Caco-2 (cell line): ENCODE measurements around the gene PACS2. TPM values are rescaled to one million over a fixed set of nuclear protein-coding genes. Genes with fewer than 3 reads are reported as not detected.

Source experiments
- BruUV-seq: library from RNA; stranded (reverse); fragments of 400-500 nt; replicated peaks from 2 replicates; lab custom pipeline; 2021; lab: Mats Ljungman, UMichigan
- CTCF ChIA-PET: fragments of 300-600 bp; sonication (Branson Sonifier 250); formaldehyde crosslinking; loops from one replicate; lab custom pipeline; 2022; ENCODE audit warnings: antibody characterized with exemption; lab: Charles Lee
- POLR2A ChIA-PET: fragments of 300-600 bp; sonication (Branson Sonifier 250); formaldehyde crosslinking; loops from one replicate; lab custom pipeline; 2022; ENCODE audit warnings: antibody characterized with exemption; lab: Charles Lee
- DNase-seq, 2 experiments: peaks; one replicate each; pipeline versions ENCODE4 v3.0.0 to v3.0.0-alpha.2; 2020 to 2022
- H3K27me3 ChIP-seq: replicated peaks from 2 replicates; pipeline ENCODE4 v1.6.0; 2011; ENCODE audit warnings: low read length; ENCODE audit not compliant: control insufficient read depth, insufficient read depth
- H3K36me3 ChIP-seq: 2 replicates; pipeline ENCODE4 v1.5.1; 2011; ENCODE audit warnings: low read length; ENCODE audit not compliant: control insufficient read depth, insufficient read depth
- H3K4me1 ChIP-seq: fragments of 250-450 bp; sonication (Bioruptor Pico); 2 replicates; pipeline ENCODE4 v1.5.1; 2020; ENCODE audit warnings: mild to moderate bottlenecking
- H3K4me3 ChIP-seq: 2 replicates; pipeline ENCODE4 v1.5.1; 2011; ENCODE audit warnings: low read depth, mild to moderate bottlenecking, control low read depth, low read length
- H3K9me3 ChIP-seq: fragments of 250-450 bp; sonication (Bioruptor Pico); 2 replicates; pipeline ENCODE4 v1.5.1; 2020; ENCODE audit warnings: mild to moderate bottlenecking, moderate library complexity
- H3K27ac Mint-ChIP-seq: one replicate; pipeline ENCODE4 v1.8.0; 2022; ENCODE audit warnings: mixed read lengths; ENCODE audit not compliant: unreplicated experiment
- H3K27me3 Mint-ChIP-seq: one replicate; pipeline ENCODE4 v1.8.0; 2022; ENCODE audit warnings: mixed read lengths; ENCODE audit not compliant: insufficient read depth, unreplicated experiment
- H3K36me3 Mint-ChIP-seq: one replicate; pipeline ENCODE4 v1.8.0; 2022; ENCODE audit warnings: mild to moderate bottlenecking, mixed read lengths; ENCODE audit not compliant: insufficient read depth, unreplicated experiment
- H3K4me1 Mint-ChIP-seq: one replicate; pipeline ENCODE4 v1.8.0; 2022; ENCODE audit warnings: low read depth, mixed read lengths; ENCODE audit not compliant: unreplicated experiment
- H3K4me3 Mint-ChIP-seq: one replicate; pipeline ENCODE4 v1.8.0; 2022; ENCODE audit warnings: mild to moderate bottlenecking, moderate library complexity, mixed read lengths; ENCODE audit not compliant: unreplicated experiment
- H3K9me3 Mint-ChIP-seq: one replicate; pipeline ENCODE4 v1.8.0; 2022; ENCODE audit warnings: mixed read lengths; ENCODE audit not compliant: unreplicated experiment
- intact Hi-C: fragments of 100-400 bp; cut with micrococcal nuclease; formaldehyde crosslinking; loops from one replicate; pipeline ENCODE4 v1.10.0; 2022; ENCODE audit not compliant: unreplicated experiment
- total RNA-seq: library from RNA; stranded (reverse); gene quantifications from 2 replicates; pipeline ENCODE4 v1.2.3, GENCODE V29; 2022
- TF ChIP-seq, protein P1 (sequence below), 2 experiments: fragments of 200-600 bp in 1 of 2; IDR thresholded peaks; 1 replicate in 1 of 2; 2 replicates in 1 of 2; pipeline versions ENCODE4 v1.5.1 to v1.8.0; 2011 to 2022; ENCODE audit warnings: antibody characterized with exemption in 1 of 2, control low read depth in 1 of 2, inconsistent platforms in 1 of 2, low read depth in 1 of 2, low read length in 1 of 2, mild to moderate bottlenecking in 1 of 2, moderate library complexity in 1 of 2; ENCODE audit not compliant: insufficient read depth in 1 of 2, severe bottlenecking in 1 of 2, unreplicated experiment in 1 of 2

The PACS2 gene
- total RNA-seq, 1 experiment from 2014 or later: 58.1 TPM

- TF ChIP-seq, protein P1, sequence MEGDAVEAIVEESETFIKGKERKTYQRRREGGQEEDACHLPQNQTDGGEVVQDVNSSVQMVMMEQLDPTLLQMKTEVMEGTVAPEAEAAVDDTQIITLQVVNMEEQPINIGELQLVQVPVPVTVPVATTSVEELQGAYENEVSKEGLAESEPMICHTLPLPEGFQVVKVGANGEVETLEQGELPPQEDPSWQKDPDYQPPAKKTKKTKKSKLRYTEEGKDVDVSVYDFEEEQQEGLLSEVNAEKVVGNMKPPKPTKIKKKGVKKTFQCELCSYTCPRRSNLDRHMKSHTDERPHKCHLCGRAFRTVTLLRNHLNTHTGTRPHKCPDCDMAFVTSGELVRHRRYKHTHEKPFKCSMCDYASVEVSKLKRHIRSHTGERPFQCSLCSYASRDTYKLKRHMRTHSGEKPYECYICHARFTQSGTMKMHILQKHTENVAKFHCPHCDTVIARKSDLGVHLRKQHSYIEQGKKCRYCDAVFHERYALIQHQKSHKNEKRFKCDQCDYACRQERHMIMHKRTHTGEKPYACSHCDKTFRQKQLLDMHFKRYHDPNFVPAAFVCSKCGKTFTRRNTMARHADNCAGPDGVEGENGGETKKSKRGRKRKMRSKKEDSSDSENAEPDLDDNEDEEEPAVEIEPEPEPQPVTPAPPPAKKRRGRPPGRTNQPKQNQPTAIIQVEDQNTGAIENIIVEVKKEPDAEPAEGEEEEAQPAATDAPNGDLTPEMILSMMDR (IDR thresholded peaks at IDR 0.05; ENCODE audit: insufficient read depth in 1 of 2, low read depth in 1 of 2, low read length in 1 of 2, severe bottlenecking in 1 of 2, unreplicated experiment in 1 of 2): no peak
- peaks cover 9% of the 10 kb centered on the region for H3K36me3 Mint-ChIP-seq
- CTCF ChIA-PET: no interaction called here
- H3K4me3 ChIP-seq: no peak overlapping the region
- POLR2A ChIA-PET: interaction anchor here (0.5 kb wide), 1 partner anchor 9 kb away, joined by 4 read pairs; no protein-coding TSS in a partner anchor
- H3K27me3 Mint-ChIP-seq: no peaks in the 10 kb centered on the region
- no peaks in the 10 kb centered on the region for H3K36me3 ChIP-seq
- H3K27ac Mint-ChIP-seq: no peak overlapping the region
- H3K9me3 Mint-ChIP-seq: no peaks in the 10 kb centered on the region
- H3K4me1 ChIP-seq: no peaks in the 10 kb centered on the region
- intact Hi-C loops: no loop called here
- no peak overlapping the region for H3K4me3 Mint-ChIP-seq
- DNase-seq: no peak
- H3K4me1 Mint-ChIP-seq: no peaks in the 10 kb centered on the region
- no TSS peak for BruUV-seq
- H3K9me3 ChIP-seq: no peaks in the 10 kb centered on the region
- H3K27me3 ChIP-seq: no peaks in the 10 kb centered on the region
Measured at GRCh38 chr14:105382343-105383082, 68.0 kb downstream of the PACS2 start.

- H3K4me3 Mint-ChIP-seq: no peak overlapping the region
- H3K36me3 Mint-ChIP-seq: peaks cover 13% of the 10 kb centered on the region
- H3K9me3 Mint-ChIP-seq: no peaks in the 10 kb centered on the region
- H3K36me3 ChIP-seq: no peaks in the 10 kb centered on the region
- DNase-seq: no peak
- no peak overlapping the region for H3K4me3 ChIP-seq
- POLR2A ChIA-PET: interaction anchor here (0.5 kb wide), 1 partner anchor 10 kb away, joined by 4 read pairs; no protein-coding TSS in a partner anchor
- H3K4me1 ChIP-seq: no peaks in the 10 kb centered on the region
- CTCF ChIA-PET: no interaction called here
- H3K27ac Mint-ChIP-seq: no peak overlapping the region
- no TSS peak for BruUV-seq
- H3K27me3 ChIP-seq: no peaks in the 10 kb centered on the region
- H3K9me3 ChIP-seq: no peaks in the 10 kb centered on the region
- TF ChIP-seq, protein P1 (IDR thresholded peaks at IDR 0.05; ENCODE audit: insufficient read depth in 1 of 2, low read depth in 1 of 2, low read length in 1 of 2, severe bottlenecking in 1 of 2, unreplicated experiment in 1 of 2): no peak
- no peaks in the 10 kb centered on the region for H3K27me3 Mint-ChIP-seq
- intact Hi-C loops: no loop called here
- no peaks in the 10 kb centered on the region for H3K4me1 Mint-ChIP-seq
Measured at GRCh38 chr14:105383083-105383730, 68.7 kb downstream of the PACS2 start.

DNA sequence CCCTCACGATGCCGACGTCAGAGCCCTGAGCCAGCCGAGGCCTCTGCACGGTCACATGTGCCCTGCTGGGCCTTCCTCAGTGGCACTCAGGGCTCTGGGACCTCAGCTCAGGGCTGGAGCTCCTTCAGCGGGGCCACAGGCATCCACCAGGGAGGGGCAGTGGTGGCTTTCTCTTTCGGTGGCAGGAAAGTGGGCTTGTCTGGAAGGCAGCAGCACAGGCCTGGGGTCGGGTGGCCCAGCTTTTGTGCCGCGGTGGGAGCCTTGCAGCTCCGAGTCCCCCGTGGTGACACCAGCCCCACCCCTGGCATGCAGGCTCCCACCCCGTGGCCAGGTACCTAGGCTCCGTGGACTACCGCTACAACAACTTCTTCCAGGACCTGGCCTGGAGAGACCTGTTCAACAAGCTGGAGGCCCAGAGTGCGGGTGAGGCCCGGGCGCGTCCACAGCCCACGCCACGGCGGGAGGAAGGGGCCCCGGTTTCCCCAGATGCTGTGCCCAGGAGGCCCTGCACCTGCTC lies 69.6 kb downstream of the PACS2 start:
- Histone ChIP-seq H3K27me3 (no peaks in the 10 kb centered on the region), H3K36me3 (no peaks in the 10 kb centered on the region), H3K4me3 (no peak overlapping the region), H3K9me3 (no peaks in the 10 kb centered on the region), H3K4me1 (no peaks in the 10 kb centered on the region)
- TF ChIP-seq, protein P1 (IDR thresholded peaks at IDR 0.05; ENCODE audit: insufficient read depth in 1 of 2, low read depth in 1 of 2, low read length in 1 of 2, severe bottlenecking in 1 of 2, unreplicated experiment in 1 of 2): no peak
- POLR2A ChIA-PET: no interaction called here
- CTCF ChIA-PET: no interaction called here
- intact Hi-C loops: no loop called here
- Mint-ChIP-seq H3K9me3 (no peaks in the 10 kb centered on the region), H3K27ac (no peak overlapping the region), H3K4me3 (no peak overlapping the region), H3K4me1 (no peaks in the 10 kb centered on the region), H3K27me3 (no peaks in the 10 kb centered on the region), H3K36me3 (peaks cover 18% of the 10 kb centered on the region)
- BruUV-seq: no TSS peak
- DNase-seq: no peak
